Measurements from ENCODE around the gene MPP1.

The MPP1 gene

GRCh38 chrX:154809939-154810665 is 4.8 kb upstream of the MPP1 start:
- TF ChIP-seq, protein P1, sequence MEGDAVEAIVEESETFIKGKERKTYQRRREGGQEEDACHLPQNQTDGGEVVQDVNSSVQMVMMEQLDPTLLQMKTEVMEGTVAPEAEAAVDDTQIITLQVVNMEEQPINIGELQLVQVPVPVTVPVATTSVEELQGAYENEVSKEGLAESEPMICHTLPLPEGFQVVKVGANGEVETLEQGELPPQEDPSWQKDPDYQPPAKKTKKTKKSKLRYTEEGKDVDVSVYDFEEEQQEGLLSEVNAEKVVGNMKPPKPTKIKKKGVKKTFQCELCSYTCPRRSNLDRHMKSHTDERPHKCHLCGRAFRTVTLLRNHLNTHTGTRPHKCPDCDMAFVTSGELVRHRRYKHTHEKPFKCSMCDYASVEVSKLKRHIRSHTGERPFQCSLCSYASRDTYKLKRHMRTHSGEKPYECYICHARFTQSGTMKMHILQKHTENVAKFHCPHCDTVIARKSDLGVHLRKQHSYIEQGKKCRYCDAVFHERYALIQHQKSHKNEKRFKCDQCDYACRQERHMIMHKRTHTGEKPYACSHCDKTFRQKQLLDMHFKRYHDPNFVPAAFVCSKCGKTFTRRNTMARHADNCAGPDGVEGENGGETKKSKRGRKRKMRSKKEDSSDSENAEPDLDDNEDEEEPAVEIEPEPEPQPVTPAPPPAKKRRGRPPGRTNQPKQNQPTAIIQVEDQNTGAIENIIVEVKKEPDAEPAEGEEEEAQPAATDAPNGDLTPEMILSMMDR (IDR thresholded peaks at IDR 0.05; ENCODE audit: low read depth, low read length) = no peak

DNA sequence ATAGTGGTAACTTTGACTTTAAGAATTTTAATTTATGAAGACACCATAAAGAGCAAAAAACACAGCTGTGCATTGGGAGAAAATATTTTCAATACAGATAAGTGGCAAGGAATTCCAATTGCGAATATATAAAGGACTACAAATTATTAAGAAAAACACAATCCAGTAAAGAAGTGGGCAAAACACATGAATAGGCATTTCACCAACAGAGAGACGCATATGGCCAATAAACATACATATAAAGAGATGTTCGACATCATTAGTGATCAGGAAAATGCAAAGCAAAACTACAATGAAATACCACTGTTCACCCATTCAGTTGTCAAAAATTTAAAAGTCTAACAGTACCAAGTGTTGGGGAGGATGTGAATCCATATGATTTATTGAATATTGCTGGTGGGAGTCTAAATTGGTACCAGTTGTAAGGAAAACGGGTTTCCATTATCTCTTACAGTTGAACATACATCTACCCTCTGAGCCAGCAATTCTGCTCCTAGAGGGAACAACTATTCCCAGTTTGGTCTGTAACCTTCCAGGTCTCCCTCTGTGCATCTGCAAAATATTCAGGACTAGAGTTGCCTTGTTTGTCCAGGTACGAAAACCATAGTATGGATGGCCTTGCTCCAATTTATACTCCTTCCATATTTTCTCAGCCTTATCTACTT is 1.7 kb upstream of the MPP1 start:
- TF ChIP-seq, protein P1 (IDR thresholded peaks at IDR 0.05; ENCODE audit: low read depth, low read length) = no peak
- H3K4me3 ChIP-seq (ENCODE audit: low read depth, low read length) = no peak overlapping the region

More at GRCh38 chrX:154809939-154810665, 4.8 kb upstream of the MPP1 start:
- H3K4me3 ChIP-seq (ENCODE audit: low read depth, low read length) = no peak overlapping the region

DNA sequence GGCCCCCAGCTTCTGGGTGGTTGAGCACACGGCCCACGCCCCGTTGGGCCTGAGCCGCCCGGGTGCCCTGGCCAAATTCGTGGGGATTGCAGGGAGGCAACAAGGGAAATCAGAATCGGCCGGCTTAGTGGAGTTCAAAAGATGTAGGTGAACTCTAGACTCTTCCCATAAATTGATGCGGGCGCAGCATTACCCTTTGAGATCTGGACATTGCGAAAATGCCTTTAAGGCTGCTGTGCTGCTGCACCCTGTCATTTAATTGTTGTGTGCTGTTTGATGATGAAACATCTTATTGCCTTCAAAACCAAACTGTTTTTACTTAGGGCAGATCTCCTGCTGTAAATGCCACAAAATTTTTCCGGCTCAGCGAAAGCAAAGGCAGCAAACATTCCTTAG is 409 bp upstream of the MPP1 start:
- H3K4me3 ChIP-seq (ENCODE audit: low read depth, low read length) = peak overlapping the region; percentile 67
- TF ChIP-seq, protein P1 (IDR thresholded peaks at IDR 0.05; ENCODE audit: low read depth, low read length) = no peak

GRCh38 chrX:154804261-154804956 is 876 bp downstream of the MPP1 start:
- H3K4me3 ChIP-seq (ENCODE audit: low read depth, low read length) = peak overlapping the region; percentile 67
- TF ChIP-seq, protein P1 (IDR thresholded peaks at IDR 0.05; ENCODE audit: low read depth, low read length) = no peak

GRCh38 chrX:154802947-154803346 is 2.3 kb downstream of the MPP1 start:
- TF ChIP-seq, protein P1 (IDR thresholded peaks at IDR 0.05; ENCODE audit: low read depth, low read length) = no peak

DNA sequence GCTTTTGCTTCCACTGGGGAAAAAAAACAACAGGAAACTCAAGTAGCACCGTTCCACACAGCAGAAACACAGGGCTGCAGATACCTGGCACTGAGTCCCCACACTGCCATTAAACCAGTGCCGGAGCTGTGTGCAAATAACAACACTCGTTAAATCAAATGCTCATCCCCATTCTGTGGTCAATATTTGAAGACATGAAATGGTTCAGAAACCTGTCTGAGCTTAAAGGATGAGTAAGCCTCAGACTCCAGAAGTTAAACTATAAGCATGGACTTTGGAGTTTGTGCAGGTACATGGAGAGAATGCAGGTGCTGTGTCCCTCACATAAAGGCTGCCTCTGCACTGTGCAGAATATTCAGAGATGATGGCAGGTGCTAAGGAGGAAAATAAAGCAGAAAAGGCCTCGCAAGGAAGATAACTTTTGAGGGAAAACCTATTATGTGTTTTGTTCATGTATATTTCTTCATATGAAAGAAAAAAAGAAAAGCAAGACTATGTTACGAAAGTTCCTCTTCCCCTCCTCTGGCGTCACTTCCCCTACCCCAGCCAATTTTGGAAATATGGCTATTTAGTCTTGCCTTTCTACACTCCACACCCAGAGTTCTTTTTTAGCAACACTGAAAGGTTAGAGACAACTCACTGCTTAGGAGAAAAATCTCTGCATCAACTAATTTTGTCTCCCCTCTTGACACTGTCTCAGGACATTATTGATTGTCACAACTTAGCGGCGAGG is 4.6 kb downstream of the MPP1 start:
- TF ChIP-seq, protein P1 (IDR thresholded peaks at IDR 0.05; ENCODE audit: low read depth, low read length) = no peak
- no peak overlapping the region for H3K4me3 ChIP-seq (ENCODE audit: low read depth, low read length)

More at GRCh38 chrX:154802947-154803346, 2.3 kb downstream of the MPP1 start:
- H3K4me3 ChIP-seq (ENCODE audit: low read depth, low read length) = no peak overlapping the region
